HepG2 (cell line): ENCODE data around the gene LRGUK. TPM values are rescaled to one million over a fixed set of nuclear protein-coding genes. Genes with fewer than 3 reads are reported as not detected.
"Not testable (repeated sequence)": the region's sequence is repeated elsewhere in the genome, so short reads cannot be mapped to it uniquely, and the experiment has no call there.

Source experiments
- ATAC-seq: fragments of 200-7000 bp; cut with Tn5 transposase; 3 replicates; pipeline ENCODE4 v1.9.1; 2020; ENCODE audit warnings: mild to moderate bottlenecking, moderate library complexity
- BruUV-seq: library from RNA; stranded (reverse); fragments of 400-500 nt; replicated peaks from 2 replicates; lab custom pipeline; 2021; lab: Mats Ljungman, UMichigan
- CTCF ChIA-PET: fragments of 300-600 bp; formaldehyde crosslinking; extraction: SDS; loops from one replicate; lab custom pipeline; 2021; ENCODE audit warnings: low total read pairs, inconsistent platforms, low intra/inter-chr PET ratio; lab: Yijun Ruan, JAX
- POLR2A ChIA-PET: fragments of 350-600 bp; sonication (Branson Sonifier 250); formaldehyde crosslinking; loops from one replicate; lab custom pipeline; 2020; ENCODE audit warnings: antibody characterized with exemption, inconsistent platforms; lab: Yijun Ruan, JAX
- DNase-seq: peaks from one replicate; pipeline ENCODE4 v3.0.0-alpha.2; 2015; ENCODE audit warnings: low spot score
- FAIRE-seq: peaks from 3 replicates; lab custom pipeline; 2011; peaks lifted over from hg19 to GRCh38; lab: Jason Lieb, UNC
- H2AFZ ChIP-seq: one replicate; pipeline ENCODE4 v1.6.1; 2011; ENCODE audit warnings: low read length, inconsistent platforms
- H3K27ac ChIP-seq: fragments of 300-600 bp; 3 replicates; pipeline ENCODE4 v1.8.0; 2011; ENCODE audit warnings: mixed run types, mild to moderate bottlenecking, mixed read lengths, low read length, inconsistent platforms; ENCODE audit not compliant: insufficient read depth; ENCODE audit errors: extremely low read length
- H3K27me3 ChIP-seq, 2 experiments: fragments of 200-600 bp in 1 of 2; 2 replicates in 1 of 2; 3 replicates in 1 of 2; pipeline versions ENCODE4 v1.6.0 to v1.8.0; 2011; ENCODE audit warnings: low read length in 2 of 2, mild to moderate bottlenecking in 2 of 2, moderate library complexity in 2 of 2, inconsistent platforms in 1 of 2; ENCODE audit not compliant: insufficient read depth in 2 of 2, control insufficient read depth in 1 of 2
- H3K36me3 ChIP-seq, 2 experiments: fragments of 200-600 bp in 1 of 2; replicated peaks in 1 of 2; 2 replicates in 1 of 2; 3 replicates in 1 of 2; pipeline versions ENCODE4 v1.5.1 to v1.8.0; 2011; ENCODE audit warnings: low read length in 2 of 2, inconsistent platforms in 1 of 2; ENCODE audit not compliant: insufficient read depth in 2 of 2, control insufficient read depth in 1 of 2
- H3K4me1 ChIP-seq: 2 replicates; pipeline ENCODE4 v1.5.1; 2012; ENCODE audit warnings: low read length, inconsistent platforms; ENCODE audit not compliant: insufficient read depth
- H3K4me2 ChIP-seq: 2 replicates; pipeline ENCODE4 v1.6.0; 2011; ENCODE audit warnings: low read depth, low read length, inconsistent platforms
- H3K4me3 ChIP-seq, 3 experiments: fragments of 200-600 bp in 1 of 3; sonication (generic), shearing (Covaris generic) in 1 of 3; replicated peaks in 1 of 3; 2 replicates each; pipeline ENCODE4 v1.5.1; 2011 to 2016; ENCODE audit warnings: low read length in 3 of 3, inconsistent platforms in 2 of 3, low read depth in 2 of 3, mild to moderate bottlenecking in 2 of 3, control low read depth in 1 of 3, mixed read lengths in 1 of 3; ENCODE audit not compliant: insufficient read depth in 1 of 3
- H3K79me2 ChIP-seq: one replicate; pipeline ENCODE4 v1.6.1; 2011; ENCODE audit warnings: low read length, inconsistent platforms; ENCODE audit not compliant: insufficient read depth
- H3K9ac ChIP-seq: 2 replicates; pipeline ENCODE4 v1.6.0; 2011; ENCODE audit warnings: mild to moderate bottlenecking, low read depth, low read length, inconsistent platforms; ENCODE audit not compliant: insufficient read depth
- H3K9me3 ChIP-seq: 2 replicates; pipeline ENCODE4 v1.5.1; 2012; ENCODE audit warnings: mild to moderate bottlenecking, low read length
- H4K20me1 ChIP-seq: 2 replicates; pipeline ENCODE4 v1.6.0; 2011; ENCODE audit warnings: inconsistent platforms, mild to moderate bottlenecking, low read length, moderate library complexity; ENCODE audit not compliant: insufficient read depth
- CREB1 ChIP-seq, 2 experiments: fragments of 450-650 bp in 1 of 2; IDR thresholded peaks; 2 replicates each; pipeline ENCODE4 v1.6.1; 2016 to 2017; ENCODE audit warnings: control low read depth in 1 of 2, mild to moderate bottlenecking in 1 of 2, missing compliant biosample characterization in 1 of 2, missing genetic modification characterization in 1 of 2
- NCOA5 ChIP-seq: sonication (generic); formaldehyde crosslinking; IDR thresholded peaks from 2 replicates; pipeline ENCODE4 v1.4.0; 2020; ENCODE audit warnings: missing genetic modification reagents
- ZNF280B ChIP-seq: sonication (generic); formaldehyde crosslinking; IDR thresholded peaks from 2 replicates; pipeline ENCODE4 v1.5.0; 2020; ENCODE audit warnings: missing genetic modification reagents, mild to moderate bottlenecking, borderline replicate concordance
- ZNF34 ChIP-seq: sonication (generic); formaldehyde crosslinking; IDR thresholded peaks from 2 replicates; pipeline ENCODE4 v1.4.0; 2020; ENCODE audit warnings: mild to moderate bottlenecking, missing genetic modification reagents, borderline replicate concordance
- ZNF737 ChIP-seq: sonication (generic); formaldehyde crosslinking; IDR thresholded peaks from 2 replicates; pipeline ENCODE4 v1.5.0; 2020; ENCODE audit warnings: missing genetic modification reagents, mild to moderate bottlenecking, borderline replicate concordance
- ZNF781 ChIP-seq: sonication (generic); formaldehyde crosslinking; IDR thresholded peaks from 2 replicates; pipeline ENCODE4 v1.5.1; 2020; ENCODE audit warnings: borderline replicate concordance, mild to moderate bottlenecking, missing genetic modification reagents; ENCODE audit errors: not compliant biosample characterization
- WGBS: methylation state at CpG from one replicate; pipeline ENCODE4 v1.1.6; 2017; ENCODE audit warnings: low lambda C conversion rate; 5-methylcytosine and 5-hydroxymethylcytosine counted together
- in situ Hi-C: cut with HindIII; loops from 2 replicates; pipeline ENCODE4 v1.10.0; 2017; ENCODE audit warnings: low pct_unique_long_range_greater_than_20kb; ENCODE audit not compliant: extremely low pct_ligation_motif_present
- intact Hi-C: fragments of 100-400 bp; cut with micrococcal nuclease; formaldehyde crosslinking; loops from one replicate; pipeline ENCODE4 v1.10.0; 2022; ENCODE audit not compliant: unreplicated experiment
- polyA plus RNA-seq, 8 experiments: library from polyadenylated mRNA; depleted of rRNA in 3 of 8; stranded (reverse) in 7 of 8; unstranded in 1 of 8; fragments of >200 nt; fragmentation: Illumina TruSeq in 4 of 8; extraction: Trizol in 4 of 8; gene quantifications; 2 replicates each; pipeline versions ENCODE4 v1.2.1 to v1.2.3, GENCODE V29; 2011 to 2016; ENCODE audit warnings: low read depth in 4 of 8, missing spikeins in 1 of 8, mixed read lengths in 1 of 8; ENCODE audit not compliant: insufficient read depth in 1 of 8
- total RNA-seq, 5 experiments: library from RNA; depleted of rRNA; stranded (reverse); fragments of >200 nt; fragmentation: Illumina TruSeq; extraction: Trizol; gene quantifications; 2 replicates each; pipeline ENCODE4 v1.2.3, GENCODE V29; 2016; ENCODE audit warnings: low read depth in 1 of 5

Gene LRGUK
- total and polyA plus RNA-seq, 2 of the 13 experiments (the other 11 are each of a cell fraction or from before 2014, with no cell fraction given), result 0.18 to 0.20 TPM

GRCh38 chr7:134295982-134296381 lies 168.8 kb downstream of the LRGUK start:
- intact Hi-C loops; FAIRE-seq; H3K4me3 ChIP-seq; DNase-seq; H2AFZ ChIP-seq; H4K20me1 ChIP-seq; H3K27ac ChIP-seq; CTCF ChIA-PET; H3K27me3 ChIP-seq; H3K9ac ChIP-seq; H3K4me2 ChIP-seq; ATAC-seq; H3K9me3 ChIP-seq; in situ Hi-C loops; POLR2A ChIA-PET; H3K79me2 ChIP-seq; BruUV-seq; TF ChIP-seq CREB1 (CRISPR knock-in tag; IDR thresholded peaks at IDR 0.05): not testable (repeated sequence)
- 99% methylated on average over 7 of the region's 7 CpGs for WGBS
- 0 out of 2 replicates have a peak, but pooled peaks have one; percentile 10 for TF ChIP-seq CREB1 (IDR thresholded peaks at IDR 0.05)
- peaks cover 4 to 29% of the 10 kb centered on the region in 2 experiments; a peak in 4 of 5 replicates for H3K36me3 ChIP-seq
- peaks cover 19% of the 10 kb centered on the region for H3K4me1 ChIP-seq

GRCh38 chr7:134297489-134297888 lies 170.3 kb downstream of the LRGUK start:
- Histone ChIP-seq H3K4me3 (no peak overlapping the region), H3K9ac (no peak overlapping the region), H3K36me3 (peaks cover 4 to 38% of the 10 kb centered on the region in 2 experiments; a peak in 4 of 5 replicates), H3K4me1 (peaks cover 15% of the 10 kb centered on the region), H3K27ac (no peak overlapping the region), H3K27me3 (no peaks in the 10 kb centered on the region), H3K79me2 (no peaks in the 10 kb centered on the region), H4K20me1 (no peaks in the 10 kb centered on the region), H3K9me3 (no peaks in the 10 kb centered on the region), H2AFZ (no peak overlapping the region), H3K4me2 (no peak overlapping the region)
- intact Hi-C loops, result no loop called here
- POLR2A ChIA-PET, result no interaction called here
- ATAC-seq (no peak), FAIRE-seq (no peak), DNase-seq (no peak)
- in situ Hi-C loops, result no loop called here
- BruUV-seq, result no TSS peak
- 97% methylated on average over 2 of the region's 2 CpGs for WGBS
- CTCF ChIA-PET, result no interaction called here
- no peak for TF ChIP-seq ZNF280B
- no peak for TF ChIP-seq ZNF34
- TF ChIP-seq ZNF737 (CRISPR knock-in tag), result no peak
- TF ChIP-seq NCOA5 (CRISPR knock-in tag), result no peak
- no peak for TF ChIP-seq ZNF781
